ENCODE results near the gene METTL16. TPM values are rescaled to one million over a fixed set of nuclear protein-coding genes. Genes with fewer than 3 reads are reported as not detected.

Gene METTL16
- total and polyA plus RNA-seq, 2 experiments from 2014 or later, result 19.3 to 23.9 TPM

GRCh38 chr17:2373179-2373578, 138.5 kb downstream of the METTL16 start:
- DNase-seq (ENCODE audit: low read depth in 1 of 2, low spot score in 1 of 2), result no peak
- TF ChIP-seq CTCF (IDR thresholded peaks at IDR 0.05; ENCODE audit: low read depth, low read length), result no peak
- Histone ChIP-seq H3K27me3 (no peaks in the 10 kb centered on the region), H3K4me3 (no peak overlapping the region), H3K9me3 (ENCODE audit: low read depth) (no peaks in the 10 kb centered on the region), H3K4me1 (ENCODE audit: low read depth) (no peaks in the 10 kb centered on the region), H3K27ac (no peak overlapping the region), H3K36me3 (peaks cover 3% of the 10 kb centered on the region)

GRCh38 chr17:2372681-2373080, 139.0 kb downstream of the METTL16 start:
- Histone ChIP-seq H3K4me3 (no peak overlapping the region), H3K27me3 (no peaks in the 10 kb centered on the region), H3K4me1 (ENCODE audit: low read depth) (no peaks in the 10 kb centered on the region), H3K9me3 (ENCODE audit: low read depth) (no peaks in the 10 kb centered on the region), H3K36me3 (peaks cover 3% of the 10 kb centered on the region), H3K27ac (no peak overlapping the region)
- no peak for TF ChIP-seq CTCF (IDR thresholded peaks at IDR 0.05; ENCODE audit: low read depth, low read length)
- no peak for DNase-seq (ENCODE audit: low read depth in 1 of 2, low spot score in 1 of 2)

- Histone ChIP-seq H3K36me3 (peaks cover 3% of the 10 kb centered on the region), H3K4me1 (ENCODE audit: low read depth) (no peaks in the 10 kb centered on the region)
- DNase-seq (ENCODE audit: low read depth in 1 of 2, low spot score in 1 of 2), result no peak
These were observed 139.5 kb downstream of the METTL16 start for GRCh38 chr17:2372180-2372579.

GRCh38 chr17:2371183-2372130, 140.2 kb downstream of the METTL16 start:
- Histone ChIP-seq H3K4me3 (no peak overlapping the region), H3K4me1 (ENCODE audit: low read depth) (no peaks in the 10 kb centered on the region), H3K27me3 (no peaks in the 10 kb centered on the region), H3K36me3 (peaks cover 3% of the 10 kb centered on the region), H3K27ac (no peak overlapping the region), H3K9me3 (ENCODE audit: low read depth) (no peaks in the 10 kb centered on the region)
- no peak for DNase-seq (ENCODE audit: low read depth in 1 of 2, low spot score in 1 of 2)
- no peak for TF ChIP-seq CTCF (IDR thresholded peaks at IDR 0.05; ENCODE audit: low read depth, low read length)

More at GRCh38 chr17:2372180-2372579, 139.5 kb downstream of the METTL16 start:
- no peaks in the 10 kb centered on the region for H3K27me3 ChIP-seq
- H3K4me3 ChIP-seq, result no peak overlapping the region
- no peak overlapping the region for H3K27ac ChIP-seq
- no peaks in the 10 kb centered on the region for H3K9me3 ChIP-seq (ENCODE audit: low read depth)
- no peak for TF ChIP-seq CTCF (IDR thresholded peaks at IDR 0.05; ENCODE audit: low read depth, low read length)

GRCh38 chr17:2370211-2370589, 141.5 kb downstream of the METTL16 start:
- Histone ChIP-seq H3K27me3 (no peaks in the 10 kb centered on the region), H3K9me3 (ENCODE audit: low read depth) (no peaks in the 10 kb centered on the region), H3K4me1 (ENCODE audit: low read depth) (no peaks in the 10 kb centered on the region), H3K4me3 (no peak overlapping the region), H3K27ac (no peak overlapping the region), H3K36me3 (no peaks in the 10 kb centered on the region)
- DNase-seq (ENCODE audit: low read depth in 1 of 2, low spot score in 1 of 2), result no peak
- no peak for TF ChIP-seq CTCF (IDR thresholded peaks at IDR 0.05; ENCODE audit: low read depth, low read length)
